Colon (tissue), 2 donors: Measurements from ENCODE around the gene MRPL58.
"Not testable (repeated sequence)": the region's sequence is repeated elsewhere in the genome, so short reads cannot be mapped to it uniquely, and the experiment has no call there.

ENCODE experiments used
- FAIRE-seq: peaks from 2 replicates; lab custom pipeline; 2012; peaks lifted over from hg19 to GRCh38; lab: Jason Lieb, UNC
- donor health status: control.
- donor health status: control.

The MRPL58 gene

DNA sequence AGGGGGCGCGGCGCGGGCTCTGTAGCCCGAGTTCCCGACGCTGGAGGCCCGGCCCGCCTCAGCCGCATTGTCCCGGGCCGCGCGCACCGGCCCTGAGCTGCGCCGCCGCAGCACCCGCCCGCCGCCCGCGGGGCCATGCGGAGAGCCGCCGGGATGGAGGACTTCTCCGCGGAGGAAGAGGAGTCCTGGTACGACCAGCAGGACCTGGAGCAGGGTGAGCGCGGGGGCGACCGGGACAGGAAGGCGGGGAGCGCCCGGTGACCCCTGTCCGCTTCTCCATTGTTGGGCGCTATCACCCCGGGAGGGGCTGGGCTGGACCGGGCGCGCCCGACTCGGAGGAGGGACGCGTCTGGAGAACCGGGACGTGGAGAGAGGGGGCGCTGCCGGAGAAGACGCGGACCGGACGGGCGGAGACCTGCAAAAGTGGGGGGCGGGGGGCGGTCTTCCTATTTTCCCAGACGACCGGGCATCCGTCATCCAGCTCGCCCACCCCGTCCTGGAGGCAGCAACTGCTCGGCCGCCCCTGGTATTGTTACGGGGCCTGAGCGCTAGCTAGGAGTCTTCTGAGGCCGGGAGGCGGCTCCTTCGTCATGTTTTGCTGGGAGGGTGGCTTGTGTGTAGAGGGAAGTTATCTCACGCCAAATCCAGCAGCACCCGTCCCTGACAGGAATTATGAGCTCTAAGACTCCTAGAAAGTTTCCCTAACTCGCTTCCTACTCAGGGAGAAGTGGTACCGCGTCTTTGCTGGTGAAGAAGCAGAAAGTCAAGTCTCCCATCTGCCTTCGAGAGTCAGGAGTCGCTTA is 24.4 kb upstream of the MRPL58 start:
- FAIRE-seq, result no peak

DNA sequence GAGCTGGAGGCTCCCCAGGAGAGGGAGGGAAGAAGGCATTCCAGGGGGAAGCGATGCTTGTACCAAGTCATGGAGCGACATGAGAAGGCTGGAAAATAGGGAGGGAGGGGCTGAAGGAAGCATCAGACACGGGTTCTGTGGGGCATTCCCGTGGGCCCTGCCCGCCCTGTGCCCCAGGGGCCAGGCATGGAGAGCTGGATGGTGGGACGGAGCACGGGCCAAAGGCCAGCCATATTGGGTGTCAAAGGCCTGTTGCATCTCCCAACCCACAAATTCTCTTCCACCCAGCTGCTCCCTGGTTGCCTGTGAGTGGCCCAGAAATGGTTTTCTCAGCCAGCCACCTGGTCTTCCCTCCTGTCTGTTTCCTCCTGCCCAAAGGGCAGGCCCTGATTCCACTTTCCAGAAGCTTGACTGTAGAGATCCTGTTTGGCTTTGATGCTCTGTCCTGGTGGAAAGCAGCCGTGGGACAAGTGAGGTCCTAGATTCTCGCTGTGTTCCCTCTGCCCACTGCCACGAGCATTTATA is 21.8 kb upstream of the MRPL58 start:
- FAIRE-seq, result no peak

DNA sequence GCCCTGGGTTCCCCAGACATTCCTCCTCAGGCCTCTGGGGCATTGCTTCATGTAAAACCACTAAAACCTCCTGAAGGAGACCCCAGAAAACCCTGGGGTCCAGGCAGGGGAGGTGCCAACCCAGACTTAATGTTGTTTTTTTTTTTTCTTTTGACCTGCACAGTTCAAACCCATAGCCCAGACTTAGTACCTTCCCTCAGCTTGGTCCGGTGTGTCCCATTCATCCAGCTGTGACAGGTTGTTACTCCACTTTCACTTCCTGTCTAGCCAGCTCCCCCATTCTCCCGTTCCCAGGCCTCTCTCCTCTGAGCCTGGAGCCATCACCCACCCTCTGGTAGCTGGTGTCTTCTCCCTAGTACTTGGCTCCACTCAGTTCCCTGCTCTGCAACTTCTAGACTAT is 20.2 kb upstream of the MRPL58 start:
- FAIRE-seq, result no peak

DNA sequence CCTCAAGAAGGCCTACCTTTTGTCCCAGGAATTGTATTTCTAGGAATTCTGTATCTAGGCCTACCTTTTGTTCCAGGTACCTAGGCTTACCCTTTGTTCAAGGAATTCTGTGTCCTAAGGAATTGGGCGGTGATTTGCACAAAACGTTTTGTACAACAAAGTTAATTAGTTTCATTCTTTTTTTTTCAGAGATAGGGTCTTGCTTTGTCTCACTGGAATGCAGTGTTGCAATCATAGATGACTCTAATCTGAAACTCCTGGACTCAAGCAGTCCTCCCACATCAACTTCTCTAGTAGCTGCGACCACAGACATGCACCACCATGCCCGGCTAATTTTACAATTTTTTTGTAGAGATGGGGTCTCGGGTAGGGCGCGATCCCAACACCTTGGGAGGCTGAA is 18.0 kb upstream of the MRPL58 start:
- no peak for FAIRE-seq

DNA sequence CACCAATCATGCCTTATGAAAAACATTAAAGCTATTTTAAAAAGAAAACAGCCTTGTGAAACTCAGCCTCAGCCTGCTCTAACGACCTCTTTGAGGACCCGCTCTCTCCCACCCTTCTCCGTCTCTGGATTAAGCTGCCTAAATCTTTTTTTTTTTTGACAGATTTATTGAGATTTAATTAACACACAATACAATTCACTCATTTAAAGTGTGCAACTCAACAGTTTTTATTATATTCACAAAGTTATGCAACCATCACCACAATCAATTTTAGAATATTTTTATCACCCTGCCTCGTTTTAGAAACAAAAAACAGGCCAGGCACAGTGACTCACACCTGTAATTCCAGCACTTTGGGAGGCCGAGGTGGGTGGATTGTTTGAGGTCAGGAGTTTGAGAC is 16.6 kb upstream of the MRPL58 start:
- no peak for FAIRE-seq

DNA sequence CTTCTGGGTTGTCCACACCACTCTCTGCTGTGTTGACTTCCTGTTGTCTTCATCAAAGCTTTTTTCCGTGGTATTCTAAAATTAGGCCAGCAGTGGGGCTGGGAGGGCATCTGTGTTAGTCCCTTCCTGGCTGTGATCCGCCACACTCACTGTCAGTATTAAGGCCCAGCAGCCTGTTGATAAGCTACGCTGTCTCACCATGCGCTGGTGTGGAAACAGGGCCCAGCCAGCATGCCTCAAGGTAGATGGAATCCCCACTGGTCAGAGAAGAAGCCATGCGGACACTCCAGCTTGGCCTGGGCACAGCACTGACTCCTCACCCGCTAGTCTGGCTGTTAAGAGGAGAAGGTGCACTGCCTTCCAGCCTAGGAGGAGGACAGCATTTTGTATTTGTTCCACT is 13.7 kb upstream of the MRPL58 start:
- FAIRE-seq, result no peak

DNA sequence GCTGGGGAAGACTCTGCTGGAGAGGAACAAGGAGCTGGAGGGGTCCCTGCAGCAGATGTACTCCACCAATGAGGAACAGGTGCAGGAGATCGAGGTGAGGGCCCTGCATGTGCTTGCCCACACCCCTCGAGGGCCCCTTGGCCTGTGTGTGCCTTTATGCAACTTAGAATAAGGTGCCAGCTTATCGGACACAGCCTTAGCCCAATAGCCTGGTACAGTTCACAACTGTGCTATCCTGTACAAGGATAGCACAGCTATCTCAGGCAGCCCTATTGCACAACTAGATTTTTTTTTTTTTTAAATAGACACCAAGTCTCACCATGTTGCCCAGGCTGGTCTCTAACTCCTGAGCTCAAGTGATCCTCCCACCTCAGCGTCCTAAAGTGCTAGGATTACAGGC is 12.9 kb upstream of the MRPL58 start:
- FAIRE-seq, result no peak

DNA sequence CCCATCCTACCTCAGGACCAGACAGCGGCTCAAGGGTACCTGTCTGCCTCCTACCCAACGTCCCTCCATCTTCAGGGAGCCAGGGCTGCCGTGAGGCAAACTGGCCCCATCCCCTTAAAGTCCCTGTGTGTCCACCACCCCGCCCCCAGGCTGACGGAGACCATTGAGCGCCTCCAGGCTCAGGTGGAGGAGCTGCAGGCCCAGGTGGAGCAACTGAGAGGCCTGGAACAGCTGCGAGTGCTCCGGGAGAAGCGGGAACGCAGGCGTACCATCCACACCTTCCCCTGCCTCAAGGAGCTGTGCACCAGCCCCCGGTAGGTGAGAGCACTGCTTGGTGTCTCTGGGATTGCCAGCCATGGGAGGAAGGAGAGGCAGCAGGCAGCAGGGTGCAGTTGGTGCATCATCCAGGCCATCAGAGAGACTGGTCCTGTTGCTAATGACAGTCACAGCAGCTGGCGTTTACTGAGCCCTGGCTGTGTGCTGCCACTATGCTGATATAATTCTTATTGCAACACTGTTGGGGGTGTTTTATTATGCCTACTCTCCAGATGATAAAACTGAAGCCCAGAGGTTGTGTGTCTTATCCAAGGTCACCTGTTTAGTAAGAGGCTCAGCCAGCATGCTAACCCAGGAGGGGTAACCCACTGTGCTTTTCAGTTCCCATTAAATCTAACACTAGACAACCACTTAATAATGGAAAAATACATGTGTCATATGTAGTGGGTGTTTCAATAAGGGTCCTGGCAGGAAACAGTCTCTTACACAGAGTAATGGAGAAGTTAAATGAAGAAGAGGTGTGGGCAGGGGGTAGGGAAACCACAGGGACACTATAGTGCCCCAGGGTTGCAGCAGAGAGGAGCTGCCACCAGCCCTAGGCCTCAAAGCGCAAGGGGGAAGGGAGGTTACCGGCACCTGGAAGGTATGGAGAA is 10.3 kb upstream of the MRPL58 start:
- no peak for FAIRE-seq

DNA sequence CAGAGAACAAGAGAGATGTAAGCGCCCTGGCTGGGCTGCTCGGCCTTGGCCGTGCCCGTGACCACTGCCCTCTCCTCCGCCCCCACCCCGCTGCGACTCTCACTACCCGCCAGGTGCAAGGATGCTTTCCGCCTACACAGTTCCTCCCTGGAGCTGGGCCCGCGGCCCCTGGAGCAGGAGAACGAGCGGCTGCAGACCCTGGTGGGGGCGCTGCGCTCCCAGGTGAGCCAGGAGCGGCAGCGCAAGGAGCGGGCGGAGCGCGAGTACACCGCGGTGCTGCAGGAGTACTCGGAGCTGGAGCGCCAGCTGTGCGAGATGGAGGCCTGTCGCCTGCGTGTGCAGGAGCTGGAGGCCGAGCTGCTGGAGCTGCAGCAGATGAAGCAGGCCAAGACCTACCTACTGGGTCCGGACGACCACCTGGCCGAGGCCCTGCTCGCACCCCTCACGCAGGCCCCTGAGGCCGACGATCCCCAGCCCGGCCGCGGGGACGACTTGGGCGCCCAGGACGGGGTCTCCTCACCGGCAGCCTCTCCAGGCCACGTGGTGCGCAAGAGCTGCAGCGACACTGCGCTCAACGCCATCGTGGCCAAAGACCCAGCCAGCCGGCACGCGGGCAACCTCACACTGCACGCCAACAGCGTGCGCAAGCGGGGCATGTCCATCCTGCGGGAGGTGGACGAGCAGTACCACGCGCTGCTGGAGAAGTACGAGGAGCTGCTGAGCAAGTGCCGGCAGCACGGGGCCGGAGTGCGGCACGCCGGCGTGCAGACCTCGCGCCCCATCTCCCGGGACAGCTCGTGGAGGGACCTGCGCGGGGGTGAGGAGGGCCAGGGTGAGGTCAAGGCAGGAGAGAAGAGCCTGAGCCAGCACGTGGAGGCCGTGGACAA is 9.2 kb upstream of the MRPL58 start:
- no peak for FAIRE-seq

DNA sequence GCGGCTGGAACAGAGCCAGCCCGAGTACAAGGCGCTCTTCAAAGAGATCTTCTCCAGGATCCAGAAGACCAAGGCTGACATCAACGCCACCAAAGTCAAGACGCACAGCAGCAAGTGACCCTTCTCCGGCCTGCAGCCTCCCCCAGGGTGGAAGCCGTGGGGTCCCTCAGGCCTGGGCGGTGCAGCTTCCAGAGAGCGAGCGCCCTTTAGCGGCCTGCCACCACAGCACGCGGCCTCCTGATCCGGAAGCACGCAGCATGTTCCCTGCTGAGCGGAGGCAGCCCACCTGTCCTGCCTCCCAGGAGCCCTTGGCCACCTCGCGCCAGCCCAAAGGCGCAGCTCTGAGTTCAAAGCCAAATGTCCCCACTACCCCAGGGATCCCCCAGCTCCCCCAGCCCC is 8.5 kb upstream of the MRPL58 start:
- FAIRE-seq, result no peak

DNA sequence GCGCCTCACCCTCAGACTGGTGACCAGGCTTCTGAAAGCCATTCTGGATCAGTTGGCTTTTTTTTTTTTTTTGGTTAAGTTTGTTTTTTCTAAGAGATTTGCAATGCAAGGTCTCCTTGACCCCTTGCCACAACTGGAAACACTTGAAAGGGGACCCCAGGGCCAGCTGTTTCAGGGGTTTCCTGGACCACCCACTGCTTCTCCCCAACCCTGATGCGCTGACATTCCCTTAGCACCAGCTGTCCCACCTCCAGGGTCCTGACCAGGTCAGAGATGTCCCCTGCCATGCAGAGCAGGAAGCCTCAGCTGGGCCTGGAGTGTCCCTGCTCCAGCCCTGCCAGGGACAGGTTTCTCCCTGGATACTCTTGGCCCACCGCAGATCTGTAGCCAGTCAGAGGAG is 8.1 kb upstream of the MRPL58 start:
- no peak for FAIRE-seq

DNA sequence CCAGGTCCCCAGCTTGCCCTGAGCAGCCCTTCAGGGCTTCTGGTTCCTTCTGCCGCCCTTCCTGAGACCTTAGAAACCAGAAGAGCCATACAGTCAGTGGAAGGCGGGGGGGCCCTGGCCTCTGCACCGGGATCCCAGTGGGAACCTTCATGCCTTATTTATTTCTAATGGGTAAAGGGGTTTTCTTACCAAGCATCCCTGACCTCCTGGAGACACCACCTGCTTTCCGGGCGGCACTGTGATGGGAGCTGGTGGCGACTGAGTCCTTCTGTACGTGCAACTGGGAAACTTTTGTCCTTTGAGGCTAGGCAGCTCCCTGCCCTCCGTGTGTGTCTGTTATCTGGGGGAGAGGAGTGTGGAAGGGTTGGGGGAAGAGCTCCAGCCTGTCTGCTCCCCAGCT is 7.2 kb upstream of the MRPL58 start:
- no peak for FAIRE-seq

DNA sequence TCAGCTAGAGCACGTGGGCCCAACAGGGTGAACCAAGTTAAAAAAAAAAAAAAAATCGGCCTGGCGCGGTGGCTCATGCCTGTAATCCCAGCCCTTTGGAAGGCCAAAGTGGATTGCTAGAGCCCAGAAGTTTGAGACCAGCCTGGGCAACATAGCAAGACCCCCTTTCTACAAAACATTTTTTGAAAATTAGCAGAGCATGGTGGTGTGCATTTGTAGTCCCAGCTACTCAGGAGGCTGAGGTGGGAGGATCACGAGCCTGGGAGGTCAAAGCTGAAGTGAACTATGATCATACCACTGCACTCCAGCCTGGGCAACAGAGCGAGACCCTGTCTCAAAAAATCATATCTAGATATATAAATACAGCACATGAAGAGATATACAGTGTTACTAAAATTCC is 6.4 kb upstream of the MRPL58 start:
- FAIRE-seq, result not testable (repeated sequence)

DNA sequence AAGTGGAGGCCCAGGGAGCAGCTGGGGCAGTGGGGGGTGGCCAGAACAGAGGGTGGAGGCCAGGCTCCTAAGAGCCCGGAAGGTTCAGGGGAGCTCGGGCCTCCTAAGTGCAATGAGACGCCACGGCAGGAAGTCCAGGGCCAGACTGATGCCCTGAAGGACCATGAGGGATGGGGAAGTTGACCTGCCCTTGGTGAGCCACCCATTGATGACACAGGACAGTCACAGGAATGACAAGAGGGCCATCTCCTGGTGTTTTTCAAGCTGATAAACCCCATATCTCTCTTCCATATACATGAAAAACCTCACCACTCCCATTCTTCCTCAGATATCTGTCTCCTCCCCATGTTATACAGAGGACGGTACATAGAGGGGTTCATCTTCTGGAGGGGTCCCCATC is 5.8 kb upstream of the MRPL58 start:
- no peak for FAIRE-seq

DNA sequence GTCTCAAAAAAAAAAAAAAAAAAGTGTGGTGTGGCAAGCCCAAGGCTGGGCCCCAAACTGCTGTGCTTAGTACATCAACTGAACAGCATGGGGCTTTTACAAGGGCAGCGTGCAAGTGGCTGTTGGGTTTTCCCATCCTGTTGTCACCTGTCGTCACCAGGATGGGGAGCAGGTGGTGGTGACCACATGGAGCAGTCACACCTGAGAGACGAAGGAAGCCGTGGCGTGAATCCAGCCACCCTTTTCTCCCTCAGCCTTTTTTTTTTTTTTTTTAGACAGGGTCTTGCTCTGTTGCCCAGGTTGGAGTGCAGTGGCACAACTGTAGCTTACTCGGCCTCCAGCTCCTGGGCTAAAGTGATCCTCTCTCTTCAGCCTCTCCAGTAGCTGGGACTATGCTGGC is 4.1 kb upstream of the MRPL58 start:
- FAIRE-seq, result no peak

DNA sequence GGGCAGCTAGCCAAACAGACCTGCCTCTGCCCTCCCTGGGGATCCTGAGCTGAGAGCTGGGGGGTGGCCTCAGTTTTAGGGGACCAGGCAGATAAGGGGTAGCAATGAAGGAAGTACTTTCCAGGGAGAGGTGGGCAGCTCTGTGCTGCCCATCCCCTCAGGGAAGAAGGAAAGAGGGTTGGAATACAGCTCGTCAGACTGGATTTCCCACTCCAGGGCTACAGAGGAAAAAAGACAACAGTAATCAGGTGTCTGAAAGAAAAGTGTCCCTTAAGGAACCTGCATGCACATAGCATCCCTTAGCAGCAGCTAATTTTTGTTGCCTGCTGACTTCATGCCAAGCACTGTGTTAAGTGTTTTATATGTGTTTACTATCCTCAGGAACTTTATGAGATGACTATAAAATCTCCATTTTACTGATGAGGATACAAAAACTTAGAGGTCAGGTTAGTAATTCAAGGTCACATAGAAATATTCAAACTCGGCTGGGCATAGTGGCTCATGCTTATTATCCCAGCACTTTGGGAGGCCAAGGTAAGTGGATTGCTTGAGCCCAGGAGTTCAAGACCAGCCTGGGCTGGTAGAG is 3.2 kb upstream of the MRPL58 start:
- FAIRE-seq, result no peak

DNA sequence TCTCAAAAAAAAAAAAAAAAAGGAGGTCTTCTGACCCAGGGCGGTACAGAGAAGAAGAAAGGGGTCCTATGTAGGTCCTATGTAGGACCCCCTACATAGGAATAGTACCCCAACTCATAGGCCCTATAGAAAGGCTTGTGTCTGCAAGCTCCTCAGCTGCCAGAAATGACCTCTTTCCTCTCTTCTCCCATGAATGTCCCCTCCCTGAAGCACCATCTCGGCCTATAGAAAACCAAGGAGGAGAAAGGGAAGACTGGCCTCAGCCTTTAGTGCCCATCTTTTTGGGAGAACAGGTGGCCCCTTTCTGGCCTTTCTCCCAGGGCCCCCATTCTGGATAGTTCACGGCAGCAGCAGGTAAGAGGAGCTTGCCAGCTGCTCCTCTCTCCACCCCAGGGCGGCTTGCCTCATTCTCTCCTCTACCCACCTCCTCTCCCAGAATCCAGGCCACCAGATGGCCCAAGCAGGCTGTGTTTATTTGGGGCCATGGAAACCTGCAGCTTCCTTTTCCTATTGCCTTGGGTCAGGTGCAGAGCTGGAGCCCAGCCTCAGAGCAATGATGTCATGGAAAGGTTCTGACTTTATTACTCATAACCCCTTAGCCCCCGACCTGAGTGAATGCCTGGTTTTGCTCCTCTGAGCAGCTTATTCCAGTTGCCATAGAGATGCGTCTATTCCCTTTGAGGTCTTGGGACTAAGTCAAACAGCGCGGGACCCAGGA is 1.6 kb upstream of the MRPL58 start:
- FAIRE-seq, result no peak

DNA sequence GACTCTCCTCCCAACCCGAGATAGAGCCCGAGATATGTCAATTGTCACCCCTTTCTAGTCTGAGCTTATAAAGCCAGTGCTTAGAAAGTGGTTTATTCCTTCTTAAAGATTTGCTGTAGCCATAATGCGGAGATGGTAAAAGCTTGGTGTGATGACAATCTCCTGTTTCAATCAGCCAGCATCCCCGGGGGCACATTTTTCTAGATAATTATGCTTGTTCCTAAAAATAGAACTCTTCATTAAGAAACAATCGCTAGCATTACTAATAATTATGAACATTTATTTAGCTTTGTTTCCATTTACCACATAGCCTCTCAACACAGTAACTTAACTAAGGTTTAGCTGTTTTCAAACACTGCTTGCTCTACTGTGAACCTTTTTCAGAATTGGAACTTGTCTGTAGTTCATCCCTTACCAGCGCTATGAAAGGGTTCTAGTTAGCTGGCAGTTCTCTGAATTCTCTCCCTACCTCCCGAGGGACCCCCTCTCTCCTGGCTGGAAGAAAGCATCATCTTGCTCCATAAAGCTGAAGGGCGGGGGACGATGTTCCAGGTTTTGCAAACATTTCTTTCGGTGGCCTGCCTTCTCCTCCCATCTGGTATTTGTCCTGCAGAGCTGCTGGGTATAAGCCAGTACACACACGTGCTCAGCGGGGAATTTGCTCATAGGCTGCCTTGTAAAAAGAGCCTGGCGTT is 922 bp upstream of the MRPL58 start:
- no peak for FAIRE-seq

DNA sequence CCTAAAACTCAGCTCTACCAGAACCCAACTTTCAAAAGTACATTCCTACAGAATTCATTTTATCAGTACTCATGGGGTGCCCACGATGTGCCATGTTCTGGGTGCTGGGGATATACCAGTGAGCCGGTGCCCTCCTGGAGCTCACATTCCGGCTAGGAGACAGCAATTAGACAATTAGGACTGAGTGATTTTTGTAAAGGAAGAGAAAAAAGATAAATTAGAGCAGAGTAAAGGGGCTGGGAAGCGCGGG is 449 bp upstream of the MRPL58 start:
- FAIRE-seq, result no peak

DNA sequence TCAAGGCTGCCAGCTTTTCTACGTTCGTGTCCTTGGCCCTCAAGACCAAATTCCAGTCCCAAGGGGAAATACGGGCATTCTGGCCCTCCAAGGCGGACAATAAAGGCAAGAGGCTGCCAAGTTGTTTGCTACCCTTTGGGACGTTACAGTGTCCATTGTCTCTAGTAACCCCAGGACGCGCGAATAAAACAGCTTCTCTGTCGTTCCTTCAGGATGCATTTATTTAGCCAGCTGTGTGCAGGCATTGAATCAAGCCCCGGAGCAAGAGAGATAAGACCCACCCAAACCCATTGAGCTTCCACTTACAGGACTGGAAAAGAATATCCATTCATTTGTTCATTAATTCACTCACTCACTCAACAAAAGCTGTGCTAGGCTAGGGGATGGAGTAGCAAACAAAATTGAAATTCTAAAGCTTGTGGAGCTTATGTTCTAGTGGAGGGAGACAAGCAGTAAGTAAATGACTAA is 656 bp downstream of the MRPL58 start:
- no peak for FAIRE-seq

DNA sequence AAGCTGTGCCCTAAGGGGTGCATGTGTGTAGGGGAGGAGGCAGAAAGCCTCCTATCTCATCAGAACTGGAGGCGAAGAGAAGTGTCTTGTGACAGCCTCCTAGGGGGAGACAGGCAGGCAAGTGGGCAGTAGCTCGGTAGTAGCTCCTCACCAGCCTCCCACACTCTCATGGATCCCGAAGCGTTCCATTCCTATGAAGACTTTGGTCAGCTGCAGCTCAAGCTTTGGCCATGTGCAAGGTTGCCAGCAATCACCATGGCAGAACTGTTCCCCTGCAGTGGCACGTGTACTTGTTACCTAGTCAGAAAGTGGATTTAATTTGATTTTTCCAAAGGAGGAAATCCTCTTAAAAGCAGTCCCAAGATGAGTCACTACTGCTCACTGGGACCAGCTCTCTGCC is 6.7 kb downstream of the MRPL58 start:
- no peak for FAIRE-seq
